Panc1 (cell line): ENCODE data around the gene USP17L28. TPM values are rescaled to one million over a fixed set of nuclear protein-coding genes. Genes with fewer than 3 reads are reported as not detected.
"Not testable (repeated sequence)": the region's sequence is repeated elsewhere in the genome, so short reads cannot be mapped to it uniquely, and the experiment has no call there.

ENCODE experiments used
- ATAC-seq: fragments of 200-7000 bp; cut with Tn5 transposase; 2 replicates; pipeline ENCODE4 v1.9.1; 2020; ENCODE audit warnings: mild to moderate bottlenecking, moderate library complexity
- BruUV-seq: library from RNA; stranded (reverse); fragments of 400-500 nt; replicated peaks from 2 replicates; lab custom pipeline; 2021; lab: Mats Ljungman, UMichigan
- CTCF ChIA-PET: fragments of 300-600 bp; sonication (Branson Sonifier 250); formaldehyde crosslinking; loops from one replicate; lab custom pipeline; 2022; ENCODE audit warnings: antibody characterized with exemption; lab: Charles Lee
- POLR2A ChIA-PET: fragments of 300-600 bp; sonication (Branson Sonifier 250); formaldehyde crosslinking; loops from one replicate; lab custom pipeline; 2022; ENCODE audit warnings: antibody characterized with exemption; lab: Charles Lee
- DNase-seq: peaks from one replicate; pipeline ENCODE4 v3.0.0-alpha.2; 2010; ENCODE audit warnings: low read depth, low spot score
- H3K27ac ChIP-seq: 2 replicates; pipeline ENCODE4 v1.5.1; 2011; ENCODE audit warnings: mild to moderate bottlenecking, low read length, inconsistent platforms
- H3K27me3 ChIP-seq: fragments of 200-500 bp; sonication (Bioruptor generic); 2 replicates; pipeline ENCODE4 v1.6.0; 2014; ENCODE audit warnings: low read length, inconsistent platforms; ENCODE audit not compliant: control insufficient read depth, insufficient read depth
- H3K36me3 ChIP-seq: fragments of 200-500 bp; sonication (Bioruptor generic); 2 replicates; pipeline ENCODE4 v1.5.1; 2014; ENCODE audit warnings: inconsistent platforms, mild to moderate bottlenecking, low read length, moderate library complexity; ENCODE audit not compliant: control insufficient read depth, insufficient read depth
- H3K4me1 ChIP-seq: 2 replicates; pipeline ENCODE4 v1.5.1; 2011; ENCODE audit warnings: inconsistent platforms, mild to moderate bottlenecking, low read length, moderate library complexity; ENCODE audit not compliant: control insufficient read depth, insufficient read depth
- H3K4me3 ChIP-seq, 2 experiments: 2 replicates each; pipeline ENCODE4 v1.5.1; 2011 to 2012; ENCODE audit warnings: low read depth in 2 of 2, low read length in 2 of 2, mild to moderate bottlenecking in 2 of 2, inconsistent platforms in 1 of 2, moderate library complexity in 1 of 2
- H3K9me3 ChIP-seq: fragments of 200-500 bp; sonication (Bioruptor generic); 2 replicates; pipeline ENCODE4 v1.5.1; 2014; ENCODE audit warnings: low read depth, mild to moderate bottlenecking, inconsistent platforms, low read length, moderate library complexity; ENCODE audit not compliant: control insufficient read depth, insufficient read depth
- SIN3A ChIP-seq: IDR thresholded peaks from 2 replicates; pipeline ENCODE4 v1.6.1; 2012; ENCODE audit warnings: low read depth, mild to moderate bottlenecking, low read length, moderate library complexity, borderline replicate concordance; ENCODE audit not compliant: insufficient read depth
- TCF7L2 ChIP-seq: IDR thresholded peaks from 2 replicates; pipeline ENCODE4 v1.6.1; 2011; ENCODE audit warnings: mild to moderate bottlenecking, low read depth, low read length, inconsistent platforms
- in situ Hi-C: cut with HindIII; loops from 2 replicates; pipeline ENCODE4 v1.10.0; 2016; ENCODE audit warnings: low sequenced_read_pairs, low pct_unique_long_range_greater_than_20kb
- intact Hi-C: fragments of 100-400 bp; cut with micrococcal nuclease; formaldehyde crosslinking; loops from one replicate; pipeline ENCODE4 v1.10.0; 2022; ENCODE audit not compliant: unreplicated experiment
- total RNA-seq: library from RNA; stranded (reverse); gene quantifications from one replicate; pipeline ENCODE4 v1.2.1, GENCODE V29; 2021; ENCODE audit not compliant: unreplicated experiment

Gene USP17L28
- total RNA-seq, 1 experiment from 2014 or later, result not detected

GRCh38 chr4:9384126-9384525 lies 35.4 kb downstream of the USP17L28 start:
- Histone ChIP-seq H3K4me1 (no peaks in the 10 kb centered on the region), H3K27ac (no peak overlapping the region), H3K27me3 (no peaks in the 10 kb centered on the region), H3K4me3 (no peak overlapping the region), H3K9me3 (no peaks in the 10 kb centered on the region), H3K36me3 (no peaks in the 10 kb centered on the region)
- in situ Hi-C loops (no loop called here), intact Hi-C loops (no loop called here)
- no TSS peak for BruUV-seq
- CTCF ChIA-PET, result no interaction called here
- ATAC-seq, result no peak
- POLR2A ChIA-PET, result no interaction called here
- TF ChIP-seq SIN3A (no peak), TCF7L2 (no peak)
- no peak for DNase-seq

GRCh38 chr4:9389001-9389400 lies 40.3 kb downstream of the USP17L28 start:
- ATAC-seq, H3K27me3 ChIP-seq, intact Hi-C loops, in situ Hi-C loops, H3K4me3 ChIP-seq, BruUV-seq, DNase-seq, POLR2A ChIA-PET, H3K4me1 ChIP-seq, CTCF ChIA-PET, H3K27ac ChIP-seq, H3K36me3 ChIP-seq, H3K9me3 ChIP-seq: not testable (repeated sequence)

Other genes starting within 250 kb of the USP17L28 start
- gene FAM90A26, start 178.5 kb upstream of the USP17L28 start, total RNA-seq, result not detected
- gene USP17L10, start 138.2 kb upstream of the USP17L28 start, total RNA-seq, result not detected
- not detected for gene USP17L11, start 133.5 kb upstream of the USP17L28 start, total RNA-seq
- not detected for gene USP17L12, start 128.7 kb upstream of the USP17L28 start, total RNA-seq
- not detected for gene USP17L13, start 124.0 kb upstream of the USP17L28 start, total RNA-seq
- not detected for gene USP17L15, start 114.5 kb upstream of the USP17L28 start, total RNA-seq
- not detected for gene USP17L17, start 105.0 kb upstream of the USP17L28 start, total RNA-seq
- not detected for gene USP17L18, start 100.3 kb upstream of the USP17L28 start, total RNA-seq
- not detected for gene USP17L19, start 95.5 kb upstream of the USP17L28 start, total RNA-seq
- gene USP17L20, start 90.8 kb upstream of the USP17L28 start, total RNA-seq, result not detected
- gene USP17L21, start 86.0 kb upstream of the USP17L28 start, total RNA-seq, result not detected
- not detected for gene USP17L22, start 81.3 kb upstream of the USP17L28 start, total RNA-seq
- not detected for gene USP17L24, start 23.7 kb upstream of the USP17L28 start, total RNA-seq
- not detected for gene USP17L25, start 19.0 kb upstream of the USP17L28 start, total RNA-seq
- gene USP17L26, start 14.2 kb upstream of the USP17L28 start, total RNA-seq, result not detected
- gene USP17L5, start 9.5 kb upstream of the USP17L28 start, total RNA-seq, result not detected
- not detected for gene USP17L27, start 4.7 kb upstream of the USP17L28 start, total RNA-seq
- gene USP17L29, start 4.7 kb downstream of the USP17L28 start, total RNA-seq, result not detected
- gene USP17L30, start 14.2 kb downstream of the USP17L28 start, total RNA-seq, result not detected
- gene DEFB131A, start 95.5 kb downstream of the USP17L28 start, total RNA-seq, result not detected